ENCODE results near the gene RGS12.

DNA sequence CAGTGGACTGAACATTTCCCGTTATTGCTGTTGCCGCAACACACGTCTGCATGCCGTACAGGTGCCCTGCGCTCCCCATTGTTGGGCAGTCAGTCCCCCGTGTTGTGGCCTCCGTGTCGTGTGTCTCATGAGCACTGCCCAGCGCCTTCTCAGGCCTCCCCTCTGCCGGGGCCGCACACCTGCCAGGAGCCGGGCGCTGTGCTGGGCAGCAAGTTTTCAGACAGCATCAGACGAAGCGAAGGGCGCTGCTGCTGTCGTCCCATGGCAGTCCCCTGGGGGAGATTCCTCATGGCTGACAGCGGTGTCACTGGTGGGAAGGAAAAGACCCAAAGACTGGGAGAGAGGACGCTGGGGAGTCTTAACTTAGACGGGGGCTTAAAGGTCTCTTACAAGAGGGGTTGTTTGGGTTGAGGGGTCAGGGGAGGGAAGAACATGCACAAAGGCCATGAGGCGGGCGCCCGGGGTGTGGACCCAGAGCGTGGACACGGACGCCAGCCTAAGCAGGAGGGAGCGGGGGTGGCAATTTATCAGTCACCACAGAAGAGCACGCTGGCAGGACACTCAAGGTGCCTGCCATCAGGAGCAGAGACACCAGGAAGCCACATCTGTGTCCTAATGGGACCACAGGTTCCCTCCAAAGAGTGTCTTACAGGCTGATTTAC is 47.3 kb downstream of the RGS12 start:
- TF ChIP-seq JUNB (IDR thresholded peaks at IDR 0.05; ENCODE audit: unreplicated experiment) (no peak), ZNF331 (CRISPR knock-in tag; IDR thresholded peaks at IDR 0.05; ENCODE audit: low read depth) (no peak), POLR2AphosphoS5 (IDR thresholded peaks at IDR 0.05; ENCODE audit: low read depth) (no peak), EZH2 (IDR thresholded peaks at IDR 0.05; ENCODE audit: low read depth, unreplicated experiment) (no peak), NANOG (IDR thresholded peaks at IDR 0.05; ENCODE audit: borderline replicate concordance) (no peak), EZH2phosphoT487 (IDR thresholded peaks at IDR 0.05; ENCODE audit: unreplicated experiment) (no peak), CREB1 (CRISPR knock-in tag; IDR thresholded peaks at IDR 0.05; ENCODE audit: low read depth) (no peak), ZNF114 (CRISPR knock-in tag; IDR thresholded peaks at IDR 0.05) (no peak)
- TF ChIP-seq, protein P1, sequence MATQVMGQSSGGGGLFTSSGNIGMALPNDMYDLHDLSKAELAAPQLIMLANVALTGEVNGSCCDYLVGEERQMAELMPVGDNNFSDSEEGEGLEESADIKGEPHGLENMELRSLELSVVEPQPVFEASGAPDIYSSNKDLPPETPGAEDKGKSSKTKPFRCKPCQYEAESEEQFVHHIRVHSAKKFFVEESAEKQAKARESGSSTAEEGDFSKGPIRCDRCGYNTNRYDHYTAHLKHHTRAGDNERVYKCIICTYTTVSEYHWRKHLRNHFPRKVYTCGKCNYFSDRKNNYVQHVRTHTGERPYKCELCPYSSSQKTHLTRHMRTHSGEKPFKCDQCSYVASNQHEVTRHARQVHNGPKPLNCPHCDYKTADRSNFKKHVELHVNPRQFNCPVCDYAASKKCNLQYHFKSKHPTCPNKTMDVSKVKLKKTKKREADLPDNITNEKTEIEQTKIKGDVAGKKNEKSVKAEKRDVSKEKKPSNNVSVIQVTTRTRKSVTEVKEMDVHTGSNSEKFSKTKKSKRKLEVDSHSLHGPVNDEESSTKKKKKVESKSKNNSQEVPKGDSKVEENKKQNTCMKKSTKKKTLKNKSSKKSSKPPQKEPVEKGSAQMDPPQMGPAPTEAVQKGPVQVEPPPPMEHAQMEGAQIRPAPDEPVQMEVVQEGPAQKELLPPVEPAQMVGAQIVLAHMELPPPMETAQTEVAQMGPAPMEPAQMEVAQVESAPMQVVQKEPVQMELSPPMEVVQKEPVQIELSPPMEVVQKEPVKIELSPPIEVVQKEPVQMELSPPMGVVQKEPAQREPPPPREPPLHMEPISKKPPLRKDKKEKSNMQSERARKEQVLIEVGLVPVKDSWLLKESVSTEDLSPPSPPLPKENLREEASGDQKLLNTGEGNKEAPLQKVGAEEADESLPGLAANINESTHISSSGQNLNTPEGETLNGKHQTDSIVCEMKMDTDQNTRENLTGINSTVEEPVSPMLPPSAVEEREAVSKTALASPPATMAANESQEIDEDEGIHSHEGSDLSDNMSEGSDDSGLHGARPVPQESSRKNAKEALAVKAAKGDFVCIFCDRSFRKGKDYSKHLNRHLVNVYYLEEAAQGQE (IDR thresholded peaks at IDR 0.05; ENCODE audit: unreplicated experiment), result no peak
- TF ChIP-seq, protein P2, sequence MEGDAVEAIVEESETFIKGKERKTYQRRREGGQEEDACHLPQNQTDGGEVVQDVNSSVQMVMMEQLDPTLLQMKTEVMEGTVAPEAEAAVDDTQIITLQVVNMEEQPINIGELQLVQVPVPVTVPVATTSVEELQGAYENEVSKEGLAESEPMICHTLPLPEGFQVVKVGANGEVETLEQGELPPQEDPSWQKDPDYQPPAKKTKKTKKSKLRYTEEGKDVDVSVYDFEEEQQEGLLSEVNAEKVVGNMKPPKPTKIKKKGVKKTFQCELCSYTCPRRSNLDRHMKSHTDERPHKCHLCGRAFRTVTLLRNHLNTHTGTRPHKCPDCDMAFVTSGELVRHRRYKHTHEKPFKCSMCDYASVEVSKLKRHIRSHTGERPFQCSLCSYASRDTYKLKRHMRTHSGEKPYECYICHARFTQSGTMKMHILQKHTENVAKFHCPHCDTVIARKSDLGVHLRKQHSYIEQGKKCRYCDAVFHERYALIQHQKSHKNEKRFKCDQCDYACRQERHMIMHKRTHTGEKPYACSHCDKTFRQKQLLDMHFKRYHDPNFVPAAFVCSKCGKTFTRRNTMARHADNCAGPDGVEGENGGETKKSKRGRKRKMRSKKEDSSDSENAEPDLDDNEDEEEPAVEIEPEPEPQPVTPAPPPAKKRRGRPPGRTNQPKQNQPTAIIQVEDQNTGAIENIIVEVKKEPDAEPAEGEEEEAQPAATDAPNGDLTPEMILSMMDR (conservative IDR thresholded peaks at IDR 0.05; ENCODE audit: low read depth in 2 of 2), result no peak
- TF ChIP-seq, protein P3, sequence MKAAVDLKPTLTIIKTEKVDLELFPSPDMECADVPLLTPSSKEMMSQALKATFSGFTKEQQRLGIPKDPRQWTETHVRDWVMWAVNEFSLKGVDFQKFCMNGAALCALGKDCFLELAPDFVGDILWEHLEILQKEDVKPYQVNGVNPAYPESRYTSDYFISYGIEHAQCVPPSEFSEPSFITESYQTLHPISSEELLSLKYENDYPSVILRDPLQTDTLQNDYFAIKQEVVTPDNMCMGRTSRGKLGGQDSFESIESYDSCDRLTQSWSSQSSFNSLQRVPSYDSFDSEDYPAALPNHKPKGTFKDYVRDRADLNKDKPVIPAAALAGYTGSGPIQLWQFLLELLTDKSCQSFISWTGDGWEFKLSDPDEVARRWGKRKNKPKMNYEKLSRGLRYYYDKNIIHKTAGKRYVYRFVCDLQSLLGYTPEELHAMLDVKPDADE (IDR thresholded peaks at IDR 0.05), result no peak
- TF ChIP-seq, protein P4, sequence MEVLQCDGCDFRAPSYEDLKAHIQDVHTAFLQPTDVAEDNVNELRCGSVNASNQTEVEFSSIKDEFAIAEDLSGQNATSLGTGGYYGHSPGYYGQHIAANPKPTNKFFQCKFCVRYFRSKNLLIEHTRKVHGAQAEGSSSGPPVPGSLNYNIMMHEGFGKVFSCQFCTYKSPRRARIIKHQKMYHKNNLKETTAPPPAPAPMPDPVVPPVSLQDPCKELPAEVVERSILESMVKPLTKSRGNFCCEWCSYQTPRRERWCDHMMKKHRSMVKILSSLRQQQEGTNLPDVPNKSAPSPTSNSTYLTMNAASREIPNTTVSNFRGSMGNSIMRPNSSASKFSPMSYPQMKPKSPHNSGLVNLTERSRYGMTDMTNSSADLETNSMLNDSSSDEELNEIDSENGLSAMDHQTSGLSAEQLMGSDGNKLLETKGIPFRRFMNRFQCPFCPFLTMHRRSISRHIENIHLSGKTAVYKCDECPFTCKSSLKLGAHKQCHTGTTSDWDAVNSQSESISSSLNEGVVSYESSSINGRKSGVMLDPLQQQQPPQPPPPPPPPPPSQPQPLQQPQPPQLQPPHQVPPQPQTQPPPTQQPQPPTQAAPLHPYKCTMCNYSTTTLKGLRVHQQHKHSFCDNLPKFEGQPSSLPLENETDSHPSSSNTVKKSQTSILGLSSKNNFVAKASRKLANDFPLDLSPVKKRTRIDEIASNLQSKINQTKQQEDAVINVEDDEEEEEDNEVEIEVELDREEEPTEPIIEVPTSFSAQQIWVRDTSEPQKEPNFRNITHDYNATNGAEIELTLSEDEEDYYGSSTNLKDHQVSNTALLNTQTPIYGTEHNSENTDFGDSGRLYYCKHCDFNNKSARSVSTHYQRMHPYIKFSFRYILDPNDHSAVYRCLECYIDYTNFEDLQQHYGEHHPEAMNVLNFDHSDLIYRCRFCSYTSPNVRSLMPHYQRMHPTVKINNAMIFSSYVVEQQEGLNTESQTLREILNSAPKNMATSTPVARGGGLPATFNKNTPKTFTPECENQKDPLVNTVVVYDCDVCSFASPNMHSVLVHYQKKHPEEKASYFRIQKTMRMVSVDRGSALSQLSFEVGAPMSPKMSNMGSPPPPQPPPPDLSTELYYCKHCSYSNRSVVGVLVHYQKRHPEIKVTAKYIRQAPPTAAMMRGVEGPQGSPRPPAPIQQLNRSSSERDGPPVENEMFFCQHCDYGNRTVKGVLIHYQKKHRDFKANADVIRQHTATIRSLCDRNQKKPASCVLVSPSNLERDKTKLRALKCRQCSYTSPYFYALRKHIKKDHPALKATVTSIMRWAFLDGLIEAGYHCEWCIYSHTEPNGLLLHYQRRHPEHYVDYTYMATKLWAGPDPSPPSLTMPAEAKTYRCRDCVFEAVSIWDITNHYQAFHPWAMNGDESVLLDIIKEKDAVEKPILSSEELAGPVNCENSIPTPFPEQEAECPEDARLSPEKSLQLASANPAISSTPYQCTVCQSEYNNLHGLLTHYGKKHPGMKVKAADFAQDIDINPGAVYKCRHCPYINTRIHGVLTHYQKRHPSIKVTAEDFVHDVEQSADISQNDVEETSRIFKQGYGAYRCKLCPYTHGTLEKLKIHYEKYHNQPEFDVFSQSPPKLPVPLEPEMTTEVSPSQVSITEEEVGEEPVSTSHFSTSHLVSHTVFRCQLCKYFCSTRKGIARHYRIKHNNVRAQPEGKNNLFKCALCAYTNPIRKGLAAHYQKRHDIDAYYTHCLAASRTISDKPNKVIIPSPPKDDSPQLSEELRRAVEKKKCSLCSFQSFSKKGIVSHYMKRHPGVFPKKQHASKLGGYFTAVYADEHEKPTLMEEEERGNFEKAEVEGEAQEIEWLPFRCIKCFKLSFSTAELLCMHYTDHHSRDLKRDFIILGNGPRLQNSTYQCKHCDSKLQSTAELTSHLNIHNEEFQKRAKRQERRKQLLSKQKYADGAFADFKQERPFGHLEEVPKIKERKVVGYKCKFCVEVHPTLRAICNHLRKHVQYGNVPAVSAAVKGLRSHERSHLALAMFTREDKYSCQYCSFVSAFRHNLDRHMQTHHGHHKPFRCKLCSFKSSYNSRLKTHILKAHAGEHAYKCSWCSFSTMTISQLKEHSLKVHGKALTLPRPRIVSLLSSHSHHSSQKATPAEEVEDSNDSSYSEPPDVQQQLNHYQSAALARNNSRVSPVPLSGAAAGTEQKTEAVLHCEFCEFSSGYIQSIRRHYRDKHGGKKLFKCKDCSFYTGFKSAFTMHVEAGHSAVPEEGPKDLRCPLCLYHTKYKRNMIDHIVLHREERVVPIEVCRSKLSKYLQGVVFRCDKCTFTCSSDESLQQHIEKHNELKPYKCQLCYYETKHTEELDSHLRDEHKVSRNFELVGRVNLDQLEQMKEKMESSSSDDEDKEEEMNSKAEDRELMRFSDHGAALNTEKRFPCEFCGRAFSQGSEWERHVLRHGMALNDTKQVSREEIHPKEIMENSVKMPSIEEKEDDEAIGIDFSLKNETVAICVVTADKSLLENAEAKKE (CRISPR knock-in tag; IDR thresholded peaks at IDR 0.05), result no peak

Measured in GM23338 (cell line).